SK-N-SH treated with all-trans-retinoic acid at 6 μM for 48 hours (cell line): ENCODE data around the gene VPS26A.

Experiments
- ATAC-seq: fragments of 200-7000 bp; cut with Tn5 transposase; 3 replicates; pipeline ENCODE4 v1.9.1; 2020; ENCODE audit warnings: mild to moderate bottlenecking, moderate library complexity
- ARNTL ChIP-seq: fragments of 450-650 bp; formaldehyde crosslinking; IDR thresholded peaks from 2 replicates; pipeline ENCODE4 v1.5.0; 2020; ENCODE audit warnings: low read depth, mild to moderate bottlenecking, moderate library complexity, borderline replicate concordance
- BACH2 ChIP-seq: fragments of 250-450 bp; sonication (Bioruptor Pico); IDR thresholded peaks from 2 replicates; pipeline ENCODE4 v1.9.0; 2021; ENCODE audit warnings: mild to moderate bottlenecking, borderline replicate concordance
- CREB5 ChIP-seq: fragments of 250-450 bp; sonication (Bioruptor Pico); IDR thresholded peaks from 2 replicates; pipeline ENCODE4 v1.5.1; 2020; ENCODE audit warnings: low read depth, mild to moderate bottlenecking, moderate library complexity
- CSDC2 ChIP-seq: fragments of 250-450 bp; sonication (Bioruptor Pico); IDR thresholded peaks from 2 replicates; pipeline ENCODE4 v1.5.0; 2020; ENCODE audit warnings: mild to moderate bottlenecking, moderate library complexity
- CSRNP3 ChIP-seq: fragments of 250-450 bp; sonication (Bioruptor Pico); IDR thresholded peaks from 2 replicates; pipeline ENCODE4 v1.5.1; 2021; ENCODE audit warnings: mild to moderate bottlenecking, moderate library complexity
- ESRRG ChIP-seq: fragments of 250-450 bp; sonication (Bioruptor Pico); IDR thresholded peaks from 2 replicates; pipeline ENCODE4 v1.6.1; 2021; ENCODE audit warnings: mild to moderate bottlenecking
- GLIS3 ChIP-seq: fragments of 250-450 bp; sonication (Bioruptor Pico); IDR thresholded peaks from 2 replicates; pipeline ENCODE4 v1.5.0; 2020; ENCODE audit warnings: mild to moderate bottlenecking, moderate library complexity
- ISL1 ChIP-seq: fragments of 250-450 bp; sonication (Bioruptor Pico); IDR thresholded peaks from 2 replicates; pipeline ENCODE4 v2.1.2; 2022; ENCODE audit warnings: mild to moderate bottlenecking, moderate library complexity
- POU6F1 ChIP-seq: fragments of 250-450 bp; sonication (Bioruptor Pico); IDR thresholded peaks from 2 replicates; pipeline ENCODE4 v1.8.0; 2021; ENCODE audit warnings: low read depth, mild to moderate bottlenecking, moderate library complexity, borderline replicate concordance
- PPARA ChIP-seq: fragments of 250-450 bp; sonication (Bioruptor Pico); IDR thresholded peaks from 2 replicates; pipeline ENCODE4 v1.5.0; 2020; ENCODE audit warnings: mild to moderate bottlenecking, borderline replicate concordance
- RARB ChIP-seq: fragments of 250-450 bp; sonication (Bioruptor Pico); IDR thresholded peaks from 2 replicates; pipeline ENCODE4 v1.8.0; 2021; ENCODE audit warnings: mild to moderate bottlenecking, moderate library complexity
- SNAI2 ChIP-seq: fragments of 250-450 bp; sonication (Bioruptor Pico); IDR thresholded peaks from 2 replicates; pipeline ENCODE4 v1.5.0; 2020; ENCODE audit warnings: mild to moderate bottlenecking, moderate library complexity
- TCF4 ChIP-seq: fragments of 250-450 bp; sonication (Bioruptor Pico); IDR thresholded peaks from 2 replicates; pipeline ENCODE4 v1.8.0; 2021; ENCODE audit warnings: mild to moderate bottlenecking, moderate library complexity, borderline replicate concordance
- TSHZ2 ChIP-seq: fragments of 250-450 bp; sonication (Bioruptor Pico); IDR thresholded peaks from 2 replicates; pipeline ENCODE4 v1.5.0; 2020; ENCODE audit warnings: mild to moderate bottlenecking, moderate library complexity
- ZC3H10 ChIP-seq: fragments of 250-450 bp; sonication (Bioruptor Pico); IDR thresholded peaks from 2 replicates; pipeline ENCODE4 v1.5.1; 2021; ENCODE audit warnings: mild to moderate bottlenecking, moderate library complexity
- ZFP3 ChIP-seq: fragments of 250-450 bp; sonication (Bioruptor Pico); IDR thresholded peaks from 2 replicates; pipeline ENCODE4 v1.5.0; 2020; ENCODE audit warnings: mild to moderate bottlenecking, moderate library complexity
- ZFP30 ChIP-seq: fragments of 450-650 bp; formaldehyde crosslinking; IDR thresholded peaks from 2 replicates; pipeline ENCODE4 v1.5.0; 2022; ENCODE audit warnings: mild to moderate bottlenecking, moderate library complexity
- ZNF565 ChIP-seq: fragments of 450-650 bp; formaldehyde crosslinking; conservative IDR thresholded peaks from 2 replicates; pipeline ENCODE4 v1.5.0; 2020; ENCODE audit warnings: low read depth, mild to moderate bottlenecking, moderate library complexity
- ZNF70 ChIP-seq: fragments of 450-650 bp; formaldehyde crosslinking; IDR thresholded peaks from 2 replicates; pipeline ENCODE4 v1.5.0; 2020; ENCODE audit warnings: mild to moderate bottlenecking, moderate library complexity
- ZNF8 ChIP-seq: fragments of 450-650 bp; formaldehyde crosslinking; IDR thresholded peaks from 2 replicates; pipeline ENCODE4 v1.5.0; 2020; ENCODE audit warnings: mild to moderate bottlenecking, moderate library complexity

Gene VPS26A

GRCh38 chr10:69100136-69100872 lies 23.7 kb upstream of the VPS26A start:
- ATAC-seq = no peak
- no peak for TF ChIP-seq ZC3H10 (CRISPR knock-in tag)
- TF ChIP-seq ARNTL = no peak
- no peak for TF ChIP-seq CSRNP3
- TF ChIP-seq ESRRG (CRISPR knock-in tag) = no peak
- no peak for TF ChIP-seq CSDC2 (CRISPR knock-in tag)
- TF ChIP-seq ZNF565 (CRISPR knock-in tag) = no peak
- no peak for TF ChIP-seq TSHZ2 (CRISPR knock-in tag)
- no peak for TF ChIP-seq RARB
- TF ChIP-seq ZFP3 (CRISPR knock-in tag) = no peak
- no peak for TF ChIP-seq ISL1 (CRISPR knock-in tag)
- TF ChIP-seq POU6F1 = no peak
- TF ChIP-seq ZFP30 (CRISPR knock-in tag) = no peak
- TF ChIP-seq SNAI2 (CRISPR knock-in tag) = no peak
- TF ChIP-seq ZNF70 (CRISPR knock-in tag) = no peak
- TF ChIP-seq BACH2 (CRISPR knock-in tag) = no peak
- no peak for TF ChIP-seq PPARA (CRISPR knock-in tag)

DNA sequence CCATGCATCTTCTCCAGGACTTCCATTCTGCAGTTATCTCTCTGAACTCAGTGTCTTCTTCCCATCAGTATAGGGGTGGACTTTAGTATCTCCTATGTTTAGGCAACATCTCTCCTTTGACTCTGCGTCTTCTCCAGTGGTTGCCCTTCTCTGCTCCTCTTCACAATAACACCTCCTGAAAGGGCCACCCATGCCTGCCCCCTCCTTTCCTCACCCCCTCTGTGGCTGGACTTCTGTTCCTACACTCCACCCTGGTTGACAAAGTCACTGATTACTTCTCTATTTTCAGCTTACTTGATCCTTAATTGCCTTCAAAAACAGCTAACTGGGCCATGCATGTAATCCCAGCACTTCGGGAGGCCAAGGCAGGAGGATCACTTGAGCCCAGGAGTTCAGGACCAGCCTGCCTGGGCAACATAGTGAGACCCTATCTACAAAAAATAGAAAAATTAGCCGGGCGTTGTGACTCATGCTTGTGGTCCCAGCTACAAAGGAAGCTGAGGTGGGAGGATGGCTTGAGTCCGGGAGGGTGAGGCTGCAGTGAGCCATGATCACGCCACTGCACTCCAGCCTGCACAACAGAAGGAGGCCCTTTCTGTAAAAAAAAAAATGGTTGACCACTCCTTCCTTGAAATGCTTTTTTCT lies 22.4 kb upstream of the VPS26A start:
- TF ChIP-seq ISL1 (CRISPR knock-in tag) (no peak), TCF4 (CRISPR knock-in tag) (no peak), CSRNP3 (no peak), CREB5 (CRISPR knock-in tag) (no peak), TSHZ2 (CRISPR knock-in tag) (no peak), PPARA (CRISPR knock-in tag) (no peak), ZC3H10 (CRISPR knock-in tag) (no peak), GLIS3 (no peak), ESRRG (CRISPR knock-in tag) (no peak), ZNF8 (no peak), ZNF70 (CRISPR knock-in tag) (no peak), ZFP3 (CRISPR knock-in tag) (no peak), ARNTL (no peak), SNAI2 (CRISPR knock-in tag) (no peak), ZFP30 (CRISPR knock-in tag) (no peak)
- no peak for ATAC-seq
